Measurements from ENCODE around the gene PAH. TPM values are rescaled to one million over a fixed set of nuclear protein-coding genes. Genes with fewer than 3 reads are reported as not detected.

The PAH gene
- total and polyA plus RNA-seq, 2 of the 4 experiments (the other 2 are of a cell fraction) = not detected

DNA sequence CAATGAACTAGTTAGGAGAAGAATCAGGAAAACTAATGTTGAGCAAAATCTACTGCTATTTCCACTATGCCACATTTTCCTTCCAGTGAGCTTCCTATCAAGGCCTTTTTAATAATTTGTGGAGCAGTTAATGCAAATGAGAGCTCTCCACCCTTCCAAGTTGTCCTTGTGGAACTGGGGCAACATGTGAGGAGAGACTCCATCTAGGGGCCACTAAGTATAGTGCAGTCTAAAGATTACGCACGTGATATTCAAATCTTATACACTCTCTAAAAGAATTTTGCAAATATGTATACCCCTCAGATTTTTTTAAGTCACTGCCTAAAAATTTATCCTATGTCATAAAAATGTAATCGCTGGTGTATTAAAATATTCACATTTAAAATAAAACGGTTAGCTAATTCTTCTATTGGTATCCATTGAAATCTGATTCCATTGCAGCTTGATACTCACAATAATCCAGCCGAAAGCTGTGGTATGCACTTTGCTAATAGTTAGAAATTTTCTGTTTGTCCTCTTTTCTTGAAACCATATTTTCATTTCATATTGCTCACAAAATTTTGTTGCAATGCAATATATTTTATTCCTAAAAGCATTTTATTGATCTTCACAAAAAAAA, 100.1 kb downstream of the PAH start:
- Histone ChIP-seq H3K4ac (ENCODE audit: low read depth, low read length) (no peak overlapping the region), H3K36me3 (ENCODE audit: control insufficient read depth, insufficient read depth, low read length) (no peaks in the 10 kb centered on the region), H2AK5ac (ENCODE audit: low read depth, low read length) (no peak overlapping the region), H3K27me3 (ENCODE audit: control insufficient read depth, insufficient read depth, low read length) (no peaks in the 10 kb centered on the region), H3K4me2 (ENCODE audit: low read depth, low read length) (no peak overlapping the region), H4K91ac (ENCODE audit: insufficient read depth, low read depth, low read length) (no peak overlapping the region), H2AFZ (replicated peaks; ENCODE audit: low read length, poor library complexity) (no peak overlapping the region), H2BK120ac (ENCODE audit: low read depth, low read length) (no peak overlapping the region), H2BK5ac (ENCODE audit: low read depth, low read length, poor library complexity, severe bottlenecking) (no peak overlapping the region), H3K4me1 (ENCODE audit: control insufficient read depth, insufficient read depth, low read length) (no peaks in the 10 kb centered on the region), H4K8ac (ENCODE audit: low read depth in 2 of 2, low read length in 2 of 2) (no peak overlapping the region), H2AK9ac (replicated peaks; ENCODE audit: low read depth, low read length, poor library complexity) (no peak overlapping the region), H3K79me1 (ENCODE audit: low read depth in 1 of 2, low read length in 2 of 2) (no peaks in the 10 kb centered on the region), H2BK15ac (ENCODE audit: low read depth, low read length) (no peak overlapping the region), H3K23ac (ENCODE audit: low read depth, low read length) (no peak overlapping the region), H3K4me3 (ENCODE audit: insufficient read depth, low read depth, low read length) (no peak overlapping the region), H3K9me3 (ENCODE audit: control insufficient read depth, insufficient read depth, low read length) (no peaks in the 10 kb centered on the region), H4K5ac (ENCODE audit: low read depth, low read length) (no peak overlapping the region), H2BK20ac (ENCODE audit: low read depth, low read length) (no peak overlapping the region), H3K9ac (ENCODE audit: low read depth, low read length) (no peak overlapping the region), H3K56ac (ENCODE audit: extremely low read depth, insufficient read depth, low read length) (no peak overlapping the region), H3K9me1 (ENCODE audit: insufficient read depth, low read length) (no peaks in the 10 kb centered on the region), H3K18ac (ENCODE audit: low read depth, low read length) (no peak overlapping the region), H3K27ac (ENCODE audit: insufficient read depth, low read length) (no peak overlapping the region), H4K20me1 (ENCODE audit: insufficient read depth, low read length) (no peaks in the 10 kb centered on the region), H3K14ac (replicated peaks; ENCODE audit: low read depth, low read length) (no peak overlapping the region)
- TF ChIP-seq BHLHE40 (IDR thresholded peaks at IDR 0.05; ENCODE audit: low read depth, low read length) (peak; percentile 79), SMC3 (IDR thresholded peaks at IDR 0.05; ENCODE audit: low read depth, low read length) (peak; percentile 24; the same call in 1 of the 2 replicates), MAZ (IDR thresholded peaks at IDR 0.05; ENCODE audit: borderline replicate concordance, low read depth, low read length) (0 out of 2 replicates have a peak, but pooled peaks have one; percentile 8), RFX5 (IDR thresholded peaks at IDR 0.05; ENCODE audit: low read depth, low read length) (no peak), CHD1 (IDR thresholded peaks at IDR 0.05; ENCODE audit: low read depth, low read length) (no peak), RAD21 (IDR thresholded peaks at IDR 0.05; ENCODE audit: low read length) (peak; percentile 44), CTCF (conservative IDR thresholded peaks at IDR 0.05; ENCODE audit: low read depth, low read length) (peak; percentile 54), FOS (IDR thresholded peaks at IDR 0.05; ENCODE audit: low read depth, low read length) (no peak)
- TF ChIP-seq, protein P1, sequence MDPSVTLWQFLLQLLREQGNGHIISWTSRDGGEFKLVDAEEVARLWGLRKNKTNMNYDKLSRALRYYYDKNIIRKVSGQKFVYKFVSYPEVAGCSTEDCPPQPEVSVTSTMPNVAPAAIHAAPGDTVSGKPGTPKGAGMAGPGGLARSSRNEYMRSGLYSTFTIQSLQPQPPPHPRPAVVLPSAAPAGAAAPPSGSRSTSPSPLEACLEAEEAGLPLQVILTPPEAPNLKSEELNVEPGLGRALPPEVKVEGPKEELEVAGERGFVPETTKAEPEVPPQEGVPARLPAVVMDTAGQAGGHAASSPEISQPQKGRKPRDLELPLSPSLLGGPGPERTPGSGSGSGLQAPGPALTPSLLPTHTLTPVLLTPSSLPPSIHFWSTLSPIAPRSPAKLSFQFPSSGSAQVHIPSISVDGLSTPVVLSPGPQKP (IDR thresholded peaks at IDR 0.05; ENCODE audit: borderline replicate concordance, low read depth, low read length) = no peak
- TF ChIP-seq, protein P2, sequence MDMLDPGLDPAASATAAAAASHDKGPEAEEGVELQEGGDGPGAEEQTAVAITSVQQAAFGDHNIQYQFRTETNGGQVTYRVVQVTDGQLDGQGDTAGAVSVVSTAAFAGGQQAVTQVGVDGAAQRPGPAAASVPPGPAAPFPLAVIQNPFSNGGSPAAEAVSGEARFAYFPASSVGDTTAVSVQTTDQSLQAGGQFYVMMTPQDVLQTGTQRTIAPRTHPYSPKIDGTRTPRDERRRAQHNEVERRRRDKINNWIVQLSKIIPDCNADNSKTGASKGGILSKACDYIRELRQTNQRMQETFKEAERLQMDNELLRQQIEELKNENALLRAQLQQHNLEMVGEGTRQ (IDR thresholded peaks at IDR 0.05; ENCODE audit: low read depth, low read length) = peak; percentile 21; the same call in 1 of the 2 replicates
- DNase-seq = peak; percentile 29
- intact Hi-C loops (cut with micrococcal nuclease) (loop anchor here (1.0 kb wide), 1 partner anchor 878 kb away; no protein-coding TSS in a partner anchor), in situ Hi-C loops (cut with MboI; ENCODE audit: low sequenced_read_pairs) (no loop called here), dilution Hi-C loops (cut with HindIII; ENCODE audit: low sequenced_read_pairs, unreplicated experiment) (no loop called here)
- WGBS, 2 experiments (ENCODE audit: extremely low coverage in 2 of 2, insufficient read length in 1 of 2) = no CpG with 5 or more reads among the region's 5 CpGs
- peak; percentile 88 for ATAC-seq (ENCODE audit: low read depth)
- POLR2A ChIA-PET (ENCODE audit: unreplicated experiment) = no interaction called here
- no TSS peak for BruUV-seq (replicated peaks)
- CTCF ChIA-PET = interaction anchor here (0.6 to 1.5 kb wide), 7 partner anchors 11 to 877 kb away, joined by 3 to 5 read pairs (median 3); no protein-coding TSS in a partner anchor

Measured in IMR-90 (cell line).